IPS-NIHi11 (cell line): ENCODE results near the gene PLXNB2.

Experiments used
- DNase-seq: peaks from one replicate; pipeline ENCODE4 v3.0.0; 2012; ENCODE audit warnings: mixed read lengths, low spot score

Gene PLXNB2

GRCh38 chr22:50227579-50228215, 79.7 kb downstream of the PLXNB2 start:
- no peak for DNase-seq

- DNase-seq = no peak
Observed at GRCh38 chr22:50226875-50227165, 80.6 kb downstream of the PLXNB2 start.

- DNase-seq = no peak
Observed at GRCh38 chr22:50226063-50226874, 81.2 kb downstream of the PLXNB2 start.

GRCh38 chr22:50225200-50225969, 82.1 kb downstream of the PLXNB2 start:
- no peak for DNase-seq
